Measurements from ENCODE around the gene CHCHD1. TPM values are rescaled to one million over a fixed set of nuclear protein-coding genes. Genes with fewer than 3 reads are reported as not detected.
"Not testable (repeated sequence)": the region's sequence is repeated elsewhere in the genome, so short reads cannot be mapped to it uniquely, and the experiment has no call there.

CHCHD1 gene
- total RNA-seq, 1 experiment from 2014 or later: 19.5 TPM

- DNase-seq (ENCODE audit: unreplicated experiment): no peak
- POLR2A ChIA-PET: no interaction called here
Observed at GRCh38 chr10:73823391-73823790, 41.5 kb downstream of the CHCHD1 start.

GRCh38 chr10:73824146-73824725, 42.4 kb downstream of the CHCHD1 start:
- BruUV-seq (replicated peaks): no TSS peak
- peaks cover 4% of the 10 kb centered on the region for H3K36me3 Mint-ChIP-seq (ENCODE audit: insufficient read depth, unreplicated experiment)

More at GRCh38 chr10:73823391-73823790, 41.5 kb downstream of the CHCHD1 start:
- Mint-ChIP-seq H3K4me3 (ENCODE audit: unreplicated experiment) (no peak overlapping the region), H3K27me3 (ENCODE audit: insufficient read depth, unreplicated experiment) (no peaks in the 10 kb centered on the region), H3K27ac (ENCODE audit: low read depth, unreplicated experiment) (no peak overlapping the region), H3K4me1 (ENCODE audit: insufficient read depth, unreplicated experiment) (peaks cover 35% of the 10 kb centered on the region), H3K9me3 (ENCODE audit: unreplicated experiment) (no peaks in the 10 kb centered on the region), H3K36me3 (ENCODE audit: insufficient read depth, unreplicated experiment) (peaks cover 4% of the 10 kb centered on the region)
- intact Hi-C loops (cut with micrococcal nuclease): no loop called here
- no peak for TF ChIP-seq CTCF (IDR thresholded peaks at IDR 0.05; ENCODE audit: unreplicated experiment)
- no TSS peak for BruUV-seq (replicated peaks)
- CTCF ChIA-PET: interaction anchor here (0.6 kb wide), 1 partner anchor 438 kb away, joined by 3 read pairs; no protein-coding TSS in a partner anchor

GRCh38 chr10:73827346-73828089, 45.7 kb downstream of the CHCHD1 start:
- peaks cover 12% of the 10 kb centered on the region for H3K4me1 Mint-ChIP-seq (ENCODE audit: insufficient read depth, unreplicated experiment)
- no peaks in the 10 kb centered on the region for H3K27me3 Mint-ChIP-seq (ENCODE audit: insufficient read depth, unreplicated experiment)
- intact Hi-C loops (cut with micrococcal nuclease): no loop called here
- peak overlapping the region; percentile 27 for H3K27ac Mint-ChIP-seq (ENCODE audit: low read depth, unreplicated experiment)
- peak; percentile 91 for DNase-seq (ENCODE audit: unreplicated experiment)
- peak overlapping the region; percentile 46 for H3K4me3 Mint-ChIP-seq (ENCODE audit: unreplicated experiment)
- ChIA-PET CTCF (interaction anchor here (0.6 to 1.1 kb wide), 6 partner anchors 8 to 113 kb away, joined by 3 to 4 read pairs (median 3); no protein-coding TSS in a partner anchor), POLR2A (interaction anchor here (0.8 to 1.7 kb wide), 5 partner anchors 9 to 49 kb away, joined by 3 to 5 read pairs (median 3); no protein-coding TSS in a partner anchor)
- H3K9me3 Mint-ChIP-seq (ENCODE audit: unreplicated experiment): no peaks in the 10 kb centered on the region
- no TSS peak for BruUV-seq (replicated peaks)
- H3K36me3 Mint-ChIP-seq (ENCODE audit: insufficient read depth, unreplicated experiment): no peaks in the 10 kb centered on the region
- no peak for TF ChIP-seq CTCF (IDR thresholded peaks at IDR 0.05; ENCODE audit: unreplicated experiment)

More at GRCh38 chr10:73824146-73824725, 42.4 kb downstream of the CHCHD1 start:
- Mint-ChIP-seq H3K4me3 (ENCODE audit: unreplicated experiment) (no peak overlapping the region), H3K4me1 (ENCODE audit: insufficient read depth, unreplicated experiment) (peaks cover 26% of the 10 kb centered on the region), H3K9me3 (ENCODE audit: unreplicated experiment) (no peaks in the 10 kb centered on the region), H3K27me3 (ENCODE audit: insufficient read depth, unreplicated experiment) (no peaks in the 10 kb centered on the region), H3K27ac (ENCODE audit: low read depth, unreplicated experiment) (no peak overlapping the region)
- CTCF ChIA-PET: interaction anchor here (0.7 kb wide), 1 partner anchor 1965 kb away, joined by 3 read pairs; no protein-coding TSS in a partner anchor
- intact Hi-C loops (cut with micrococcal nuclease): no loop called here
- POLR2A ChIA-PET: no interaction called here
- DNase-seq (ENCODE audit: unreplicated experiment): no peak
- no peak for TF ChIP-seq CTCF (IDR thresholded peaks at IDR 0.05; ENCODE audit: unreplicated experiment)

GRCh38 chr10:73828161-73828560, 46.3 kb downstream of the CHCHD1 start:
- H3K27me3 Mint-ChIP-seq (ENCODE audit: insufficient read depth, unreplicated experiment): no peaks in the 10 kb centered on the region
- POLR2A ChIA-PET: interaction anchor here (1.4 to 1.6 kb wide), 2 partner anchors 9 to 14 kb away, joined by 3 to 5 read pairs; no protein-coding TSS in a partner anchor
- H3K4me3 Mint-ChIP-seq (ENCODE audit: unreplicated experiment): no peak overlapping the region
- no peak for TF ChIP-seq CTCF (IDR thresholded peaks at IDR 0.05; ENCODE audit: unreplicated experiment)
- peaks cover 12% of the 10 kb centered on the region for H3K4me1 Mint-ChIP-seq (ENCODE audit: insufficient read depth, unreplicated experiment)
- H3K9me3 Mint-ChIP-seq (ENCODE audit: unreplicated experiment): no peaks in the 10 kb centered on the region
- BruUV-seq (replicated peaks): no TSS peak
- CTCF ChIA-PET: interaction anchor here (0.9 to 1.1 kb wide), 2 partner anchors 8 to 113 kb away, joined by 3 read pairs; no protein-coding TSS in a partner anchor
- no peak overlapping the region for H3K27ac Mint-ChIP-seq (ENCODE audit: low read depth, unreplicated experiment)
- no peaks in the 10 kb centered on the region for H3K36me3 Mint-ChIP-seq (ENCODE audit: insufficient read depth, unreplicated experiment)
- intact Hi-C loops (cut with micrococcal nuclease): no loop called here
- DNase-seq (ENCODE audit: unreplicated experiment): no peak

GRCh38 chr10:73829090-73829489, 47.2 kb downstream of the CHCHD1 start:
- not testable (repeated sequence) for DNase-seq (ENCODE audit: unreplicated experiment); H3K4me3 Mint-ChIP-seq (ENCODE audit: unreplicated experiment); BruUV-seq (replicated peaks); H3K9me3 Mint-ChIP-seq (ENCODE audit: unreplicated experiment); H3K36me3 Mint-ChIP-seq (ENCODE audit: insufficient read depth, unreplicated experiment); H3K27me3 Mint-ChIP-seq (ENCODE audit: insufficient read depth, unreplicated experiment); H3K27ac Mint-ChIP-seq (ENCODE audit: low read depth, unreplicated experiment)
- CTCF ChIA-PET: interaction anchor here (1.1 kb wide), 1 partner anchor 112 kb away, joined by 3 read pairs; no protein-coding TSS in a partner anchor
- intact Hi-C loops (cut with micrococcal nuclease): loop anchor here (1.0 kb wide), 1 partner anchor 13 kb away; no protein-coding TSS in a partner anchor
- POLR2A ChIA-PET: interaction anchor here (1.6 kb wide), 1 partner anchor 10 kb away, joined by 5 read pairs; no protein-coding TSS in a partner anchor
- H3K4me1 Mint-ChIP-seq (ENCODE audit: insufficient read depth, unreplicated experiment): peaks cover 12% of the 10 kb centered on the region
